Endothelial cell of coronary artery (primary cell): ENCODE measurements around the gene DBH. TPM values are rescaled to one million over a fixed set of nuclear protein-coding genes. Genes with fewer than 3 reads are reported as not detected.

Experiments used
- total RNA-seq: library from RNA; depleted of rRNA; stranded (reverse); fragments of >200 nt; gene quantifications from 2 replicates; pipeline ENCODE4 v1.2.3, GENCODE V29; 2014

DBH gene
- not detected in 2 replicates for total RNA-seq

DNA sequence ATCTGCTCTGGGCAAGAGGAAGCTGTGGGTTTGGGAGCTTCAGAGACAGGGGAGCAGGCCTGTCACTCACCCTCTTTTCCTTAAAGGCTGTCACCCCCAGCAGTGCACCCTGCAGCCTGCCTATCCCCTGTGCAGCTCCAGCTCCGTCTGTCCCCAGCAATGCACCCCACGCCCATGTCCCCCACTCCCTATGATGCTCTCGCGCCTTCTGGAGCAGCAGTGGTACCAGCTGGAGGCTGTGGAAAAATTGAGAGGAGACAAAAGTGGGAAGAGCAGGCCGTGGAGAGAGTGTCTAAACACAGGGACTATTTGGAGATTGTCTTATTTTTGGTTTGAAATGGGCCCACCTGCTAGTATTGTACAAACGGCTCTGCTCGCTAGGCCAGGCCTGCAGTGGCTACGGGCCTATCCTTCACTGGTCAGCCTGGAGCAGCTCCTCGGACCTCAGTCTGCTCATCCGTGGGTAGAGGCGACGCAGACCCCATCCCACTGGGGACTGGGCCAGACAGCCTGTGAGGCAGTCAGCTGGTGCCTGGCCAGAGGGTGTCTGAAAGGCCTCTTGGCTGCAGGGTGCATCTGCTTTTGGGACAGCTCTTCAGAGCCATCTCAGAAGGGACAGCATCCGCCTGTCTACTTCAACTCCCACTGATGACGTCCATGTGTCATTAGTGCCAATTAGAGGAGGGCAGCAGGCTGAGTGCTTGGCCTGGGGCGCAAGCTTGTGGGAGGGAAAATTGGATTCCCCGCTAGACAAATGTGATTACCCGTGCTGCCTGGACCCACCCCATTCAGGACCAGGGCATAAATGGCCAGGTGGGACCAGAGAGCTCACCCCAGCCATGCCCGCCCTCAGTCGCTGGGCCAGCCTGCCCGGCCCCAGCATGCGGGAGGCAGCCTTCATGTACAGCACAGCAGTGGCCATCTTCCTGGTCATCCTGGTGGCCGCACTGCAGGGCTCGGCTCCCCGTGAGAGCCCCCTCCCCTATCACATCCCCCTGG is at the start of gene DBH:
Gene DBH (plus strand): TSS at position 831 of the 999 bp plus-strand sequence. CDS start 9 bp downstream, at position 840.

DNA sequence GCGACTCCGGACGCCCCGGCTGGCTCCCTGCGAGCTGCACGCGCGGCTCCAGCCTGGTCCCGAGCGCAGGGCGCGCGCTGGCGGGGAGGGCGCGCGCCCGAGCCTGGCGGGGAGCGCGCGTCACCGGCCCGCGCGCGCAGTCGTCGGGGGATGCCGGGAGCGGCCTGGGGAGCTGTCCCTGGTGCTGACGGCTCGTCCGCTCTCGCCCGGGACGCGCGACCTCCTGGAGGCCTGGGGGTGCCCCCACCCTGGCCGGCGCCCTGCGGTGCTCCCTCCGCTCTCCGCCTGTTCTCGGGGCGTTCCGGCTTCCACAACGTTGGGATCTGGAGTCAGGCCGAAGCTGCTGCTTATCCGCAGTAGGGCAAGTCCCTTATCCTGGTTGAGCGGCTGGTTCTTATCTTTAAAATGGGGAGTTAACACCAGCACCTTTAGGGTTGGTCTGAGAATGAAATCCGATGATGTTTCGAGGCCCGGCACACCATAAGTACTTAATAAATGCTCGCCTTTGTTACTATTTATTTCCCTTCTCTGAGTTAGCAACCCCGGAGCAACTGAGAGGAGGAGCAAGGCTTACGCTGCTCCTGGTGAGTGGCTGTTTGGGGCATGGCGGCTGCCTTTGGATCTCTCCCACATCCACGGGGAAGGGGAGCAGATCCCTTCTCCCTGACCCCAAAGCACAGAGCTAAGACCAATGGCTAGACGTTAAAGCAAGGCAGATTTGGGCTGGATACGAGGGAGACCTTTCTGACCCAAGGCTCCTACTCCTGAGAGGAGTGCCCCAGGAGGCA is 26.7 kb upstream of the DBH start, which contains the start of gene FAM163B:
Gene FAM163B (minus strand): TSS at position 79 of the 788 bp plus-strand sequence. CDS start 29,166 bp downstream, outside the sequence.

Other genes starting within 250 kb of the DBH start
- 20.2 and 23.5 TPM in 2 replicates for gene REXO4, start 218.4 kb upstream of the DBH start, total RNA-seq
- gene ADAMTS13, start 214.0 kb upstream of the DBH start, total RNA-seq, result 0.27 and 1.3 TPM in 2 replicates
- 7.7 and 9.9 TPM in 2 replicates for gene CACFD1, start 176.4 kb upstream of the DBH start, total RNA-seq
- gene SLC2A6, start 157.3 kb upstream of the DBH start, total RNA-seq, result 22.2 and 27.3 TPM in 2 replicates
- gene MYMK, start 111.4 kb upstream of the DBH start, total RNA-seq, result not detected in 2 replicates
- 0.75 TPM in 1 of 2 replicates, not detected in the other for gene ADAMTSL2, start 101.7 kb upstream of the DBH start, total RNA-seq
- gene FAM163B, start 27.0 kb upstream of the DBH start, total RNA-seq, result not detected in 2 replicates
- 0.27 and 4.0 TPM in 2 replicates for gene SARDH, start 102.0 kb downstream of the DBH start, total RNA-seq